MM.1S (cell line): Measurements from ENCODE around the gene USP9X.

Experiments
- DNase-seq: peaks from one replicate; pipeline ENCODE4 v3.0.0-alpha.2; 2015
- H2AFZ ChIP-seq: fragments of 300-600 bp; sonication (generic); 2 replicates; pipeline ENCODE4 v1.6.0; 2016; ENCODE audit warnings: antibody characterized with exemption, low read length
- H3F3A ChIP-seq: fragments of 300-600 bp; sonication (generic); 2 replicates; pipeline ENCODE4 v1.6.1; 2016; ENCODE audit warnings: mild to moderate bottlenecking, antibody characterized with exemption, low read length, moderate library complexity, mixed read lengths; ENCODE audit not compliant: insufficient read depth
- H3K27ac ChIP-seq: fragments of 300-600 bp; sonication (generic); 2 replicates; pipeline ENCODE4 v1.5.1; 2016; ENCODE audit warnings: mild to moderate bottlenecking, low read length
- H3K27me3 ChIP-seq: fragments of 300-600 bp; sonication (generic); replicated peaks from 2 replicates; pipeline ENCODE4 v1.6.0; 2016; ENCODE audit warnings: low read length; ENCODE audit not compliant: insufficient read depth
- H3K36me3 ChIP-seq: fragments of 300-600 bp; sonication (generic); replicated peaks from 2 replicates; pipeline ENCODE4 v1.6.1; 2016; ENCODE audit warnings: mild to moderate bottlenecking, low read length, mixed read lengths; ENCODE audit not compliant: insufficient read depth
- H3K4me1 ChIP-seq: fragments of 300-600 bp; sonication (generic); 2 replicates; pipeline ENCODE4 v1.6.1; 2016; ENCODE audit warnings: low read length, mixed read lengths
- H3K4me2 ChIP-seq: fragments of 300-600 bp; sonication (generic); 2 replicates; pipeline ENCODE4 v1.6.0; 2016; ENCODE audit warnings: low read depth, low read length
- H3K4me3 ChIP-seq: fragments of 300-600 bp; sonication (generic); 2 replicates; pipeline ENCODE4 v1.5.1; 2016; ENCODE audit warnings: low read length, mixed read lengths
- H3K79me2 ChIP-seq: fragments of 300-600 bp; sonication (generic); 2 replicates; pipeline ENCODE4 v1.6.1; 2016; ENCODE audit warnings: mixed run types, low read length, mixed read lengths
- H3K9ac ChIP-seq: fragments of 300-600 bp; sonication (generic); 2 replicates; pipeline ENCODE4 v1.6.1; 2016; ENCODE audit warnings: low read length, mixed read lengths
- H3K9me2 ChIP-seq: fragments of 300-600 bp; sonication (generic); replicated peaks from 2 replicates; pipeline ENCODE4 v1.6.1; 2016; ENCODE audit warnings: mild to moderate bottlenecking, low read length, mixed read lengths; ENCODE audit not compliant: insufficient read depth
- H3K9me3 ChIP-seq: fragments of 300-600 bp; sonication (generic); replicated peaks from 2 replicates; pipeline ENCODE4 v1.6.1; 2016; ENCODE audit warnings: mild to moderate bottlenecking, low read length, mixed read lengths; ENCODE audit not compliant: insufficient read depth
- H4K20me1 ChIP-seq: fragments of 300-600 bp; sonication (generic); 2 replicates; pipeline ENCODE4 v1.6.1; 2016; ENCODE audit warnings: mild to moderate bottlenecking, low read length, moderate library complexity, mixed read lengths; ENCODE audit not compliant: insufficient read depth
- EZH2 ChIP-seq: fragments of 300-600 bp; sonication (generic); optimal IDR thresholded peaks from 2 replicates; pipeline ENCODE3; 2017; ENCODE audit warnings: low read depth, mild to moderate bottlenecking, antibody characterized with exemption, low read length, mixed read lengths
- EZH2phosphoT487 ChIP-seq: fragments of 300-600 bp; sonication (generic); IDR thresholded peaks from 2 replicates; pipeline ENCODE4 v1.6.1; 2018; ENCODE audit warnings: antibody characterized with exemption, low read length
- TF ChIP-seq, protein P1 (sequence below): fragments of 300-600 bp; sonication (generic); IDR thresholded peaks from 2 replicates; pipeline ENCODE4 v1.5.1; 2016; ENCODE audit warnings: antibody characterized with exemption, low read length, mixed read lengths

USP9X gene

DNA sequence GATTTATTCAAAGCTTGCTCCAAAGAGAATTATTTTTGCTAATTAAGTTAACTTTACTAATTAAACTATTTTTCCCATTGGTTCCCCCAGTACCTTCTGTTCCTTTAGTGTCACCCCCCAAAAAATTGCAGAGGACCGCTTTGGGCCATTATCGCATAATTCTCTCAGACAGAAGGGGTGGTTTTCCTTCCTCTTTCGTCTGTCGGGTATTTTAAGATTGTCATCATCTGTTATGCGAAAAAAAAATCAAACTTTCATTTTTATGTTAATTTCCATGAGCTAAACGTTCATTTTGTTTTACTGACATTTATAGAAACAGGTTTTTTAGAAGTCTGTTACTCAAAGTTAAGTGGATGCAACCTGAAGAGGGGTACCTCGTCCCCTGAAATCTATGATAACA, 172.6 kb downstream of the USP9X start:
- Histone ChIP-seq H3K27ac (no peak overlapping the region), H3K27me3 (no peaks in the 10 kb centered on the region), H3K36me3 (no peaks in the 10 kb centered on the region), H3K9ac (no peak overlapping the region), H2AFZ (no peak overlapping the region), H3K4me1 (no peaks in the 10 kb centered on the region), H3F3A (no peaks in the 10 kb centered on the region), H3K9me2 (no peaks in the 10 kb centered on the region), H4K20me1 (no peaks in the 10 kb centered on the region), H3K9me3 (no peaks in the 10 kb centered on the region), H3K4me2 (no peak overlapping the region), H3K79me2 (no peaks in the 10 kb centered on the region), H3K4me3 (no peak overlapping the region)
- TF ChIP-seq EZH2 (no peak), EZH2phosphoT487 (no peak)
- TF ChIP-seq, protein P1, sequence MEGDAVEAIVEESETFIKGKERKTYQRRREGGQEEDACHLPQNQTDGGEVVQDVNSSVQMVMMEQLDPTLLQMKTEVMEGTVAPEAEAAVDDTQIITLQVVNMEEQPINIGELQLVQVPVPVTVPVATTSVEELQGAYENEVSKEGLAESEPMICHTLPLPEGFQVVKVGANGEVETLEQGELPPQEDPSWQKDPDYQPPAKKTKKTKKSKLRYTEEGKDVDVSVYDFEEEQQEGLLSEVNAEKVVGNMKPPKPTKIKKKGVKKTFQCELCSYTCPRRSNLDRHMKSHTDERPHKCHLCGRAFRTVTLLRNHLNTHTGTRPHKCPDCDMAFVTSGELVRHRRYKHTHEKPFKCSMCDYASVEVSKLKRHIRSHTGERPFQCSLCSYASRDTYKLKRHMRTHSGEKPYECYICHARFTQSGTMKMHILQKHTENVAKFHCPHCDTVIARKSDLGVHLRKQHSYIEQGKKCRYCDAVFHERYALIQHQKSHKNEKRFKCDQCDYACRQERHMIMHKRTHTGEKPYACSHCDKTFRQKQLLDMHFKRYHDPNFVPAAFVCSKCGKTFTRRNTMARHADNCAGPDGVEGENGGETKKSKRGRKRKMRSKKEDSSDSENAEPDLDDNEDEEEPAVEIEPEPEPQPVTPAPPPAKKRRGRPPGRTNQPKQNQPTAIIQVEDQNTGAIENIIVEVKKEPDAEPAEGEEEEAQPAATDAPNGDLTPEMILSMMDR = no peak
- no peak for DNase-seq

GRCh38 chrX:41258226-41258625, 173.0 kb downstream of the USP9X start:
- Histone ChIP-seq H3K9me3 (no peaks in the 10 kb centered on the region), H3F3A (no peaks in the 10 kb centered on the region), H3K9me2 (no peaks in the 10 kb centered on the region), H3K9ac (no peak overlapping the region), H3K36me3 (no peaks in the 10 kb centered on the region), H3K27ac (no peak overlapping the region), H3K4me2 (no peak overlapping the region), H2AFZ (no peak overlapping the region), H3K27me3 (no peaks in the 10 kb centered on the region), H3K4me1 (no peaks in the 10 kb centered on the region), H4K20me1 (no peaks in the 10 kb centered on the region), H3K4me3 (no peak overlapping the region), H3K79me2 (no peaks in the 10 kb centered on the region)
- TF ChIP-seq, protein P1 = no peak
- TF ChIP-seq EZH2phosphoT487 = no peak
- TF ChIP-seq EZH2 = no peak
- no peak for DNase-seq

GRCh38 chrX:41258871-41259270, 173.6 kb downstream of the USP9X start:
- no peaks in the 10 kb centered on the region for H3K4me1 ChIP-seq
- H3K36me3 ChIP-seq = no peaks in the 10 kb centered on the region
- H3K79me2 ChIP-seq = no peaks in the 10 kb centered on the region
- no peaks in the 10 kb centered on the region for H4K20me1 ChIP-seq
- no peaks in the 10 kb centered on the region for H3K9me2 ChIP-seq
- no peak overlapping the region for H3K4me2 ChIP-seq
- no peak overlapping the region for H2AFZ ChIP-seq
- no peak for TF ChIP-seq EZH2phosphoT487
- TF ChIP-seq, protein P1 = no peak
- TF ChIP-seq EZH2 = no peak
- no peaks in the 10 kb centered on the region for H3F3A ChIP-seq
- H3K9ac ChIP-seq = no peak overlapping the region
- no peak for DNase-seq
- H3K9me3 ChIP-seq = no peaks in the 10 kb centered on the region
- no peaks in the 10 kb centered on the region for H3K27me3 ChIP-seq
- no peak overlapping the region for H3K27ac ChIP-seq
- H3K4me3 ChIP-seq = no peak overlapping the region
